Stimulated activated CD4-positive, alpha-beta T cell treated with anti-CD3 and anti-CD28 coated beads, Interleukin-4, amount 100 ng/mL, for 4 hours (primary cell): ENCODE results near the gene TMEM129.
A peak's percentile ranks its signal among the peaks of the same experiment; 100 is the strongest.

ENCODE experiments used
- DNase-seq, 2 experiments: peaks; one replicate each; pipeline ENCODE4 v3.0.0-alpha.2; 2020

TMEM129 gene

DNA sequence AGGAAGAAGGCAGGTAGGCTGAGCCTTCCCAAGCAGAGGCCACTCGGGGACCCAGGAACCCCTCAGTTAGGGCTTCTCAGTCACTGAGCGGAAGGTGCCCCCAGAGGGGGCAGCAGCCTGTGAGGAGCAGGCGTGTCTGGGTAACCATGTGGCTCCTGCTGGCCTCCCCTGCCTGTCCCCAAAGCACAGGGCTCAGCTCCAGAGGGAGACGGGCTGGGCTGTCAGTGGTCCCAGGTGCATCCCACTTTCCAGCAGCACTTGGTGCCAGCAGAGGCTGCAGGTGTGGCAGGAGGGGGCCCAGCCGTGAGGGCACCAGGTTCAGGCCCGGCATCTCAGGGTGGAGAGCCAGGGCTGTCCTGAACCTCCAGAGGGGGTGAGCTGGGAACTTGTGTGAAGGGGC, 22.9 kb upstream of the TMEM129 start:
- DNase-seq: no peak

DNA sequence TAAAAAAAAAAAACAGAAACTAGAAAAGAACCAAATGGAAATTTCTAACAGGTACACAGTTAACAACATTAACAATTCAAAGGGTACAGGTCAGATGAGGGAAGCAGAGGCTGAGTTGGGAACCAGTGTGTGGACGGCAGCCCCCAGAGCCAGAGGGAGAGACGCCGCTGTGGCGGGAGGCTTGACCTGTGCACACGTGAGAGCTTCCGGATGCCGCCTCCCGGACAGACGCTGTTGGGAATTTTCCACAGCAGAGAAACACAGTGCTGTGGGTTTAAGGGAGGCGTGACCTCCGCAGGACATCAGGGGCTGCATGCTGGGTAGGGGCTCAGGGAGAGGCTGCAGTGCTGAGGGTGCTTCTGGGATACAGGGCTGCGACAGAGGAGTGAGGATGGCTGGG, 22.4 kb upstream of the TMEM129 start:
- no peak for DNase-seq

DNA sequence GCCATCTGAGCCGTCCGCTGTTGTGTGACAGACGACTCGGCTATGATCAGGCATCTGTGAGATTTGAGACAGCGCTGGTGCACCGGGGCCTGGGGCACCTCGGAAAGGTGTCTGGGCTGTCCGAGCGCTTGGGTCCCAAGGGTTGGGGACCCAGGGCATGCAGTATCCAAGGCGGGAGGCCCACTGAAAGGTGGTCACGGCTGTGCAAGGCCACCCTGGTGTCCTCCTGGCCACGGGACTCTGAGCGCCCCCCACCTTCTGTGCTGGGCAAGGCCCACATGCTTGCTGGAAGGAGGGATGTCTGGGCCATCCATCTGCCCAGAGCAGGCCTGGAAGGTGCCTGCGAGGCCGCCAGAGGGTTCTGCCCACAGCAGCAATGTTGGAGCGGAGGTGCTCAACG, 20.1 kb upstream of the TMEM129 start:
- DNase-seq: no peak

DNA sequence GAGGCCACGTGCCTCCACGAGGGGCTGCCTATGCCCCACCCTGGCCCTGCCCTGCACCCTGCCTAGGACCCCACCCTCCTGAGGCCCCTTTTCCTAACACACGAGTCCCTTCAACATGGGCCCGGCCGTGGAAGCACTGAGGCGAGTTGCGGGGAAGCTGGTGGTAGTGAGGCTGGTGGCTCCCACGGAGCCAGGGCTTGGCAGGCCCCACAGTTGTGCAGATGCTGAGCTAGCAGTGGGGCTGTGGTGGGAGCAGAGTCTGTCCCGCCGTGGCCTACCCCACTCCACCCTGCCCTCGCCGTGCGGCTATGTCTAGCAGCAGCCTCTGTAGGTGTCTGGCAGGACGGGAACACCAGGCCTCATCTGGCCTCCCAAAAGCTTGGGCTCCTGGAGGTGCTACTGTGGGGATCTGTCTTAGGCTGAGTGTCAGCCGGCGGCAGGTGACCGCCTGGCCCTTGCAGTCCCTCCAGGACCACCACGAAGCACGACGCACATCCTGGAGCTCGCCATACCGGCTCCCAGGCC, 19.0 kb upstream of the TMEM129 start:
- DNase-seq: no peak

DNA sequence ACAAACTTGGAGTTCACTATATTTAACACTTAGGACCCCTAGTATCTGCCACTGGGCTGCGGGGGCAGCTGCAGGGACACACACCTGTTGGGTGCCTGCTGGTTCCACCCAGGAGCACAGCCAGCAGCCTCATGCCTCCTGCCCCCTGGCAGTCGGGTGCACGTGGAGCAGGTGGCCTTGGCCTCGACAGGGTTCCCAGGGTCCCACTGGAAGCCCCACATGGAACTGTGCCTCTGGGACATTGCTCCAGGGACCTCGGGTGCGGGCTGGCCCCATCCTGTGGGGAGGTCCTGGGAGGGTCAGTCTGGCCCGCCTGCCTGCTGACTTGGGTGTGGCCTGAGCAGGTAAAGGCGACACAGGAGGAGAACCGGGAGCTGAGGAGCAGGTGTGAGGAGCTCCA, 18.2 kb upstream of the TMEM129 start:
- DNase-seq: no peak

DNA sequence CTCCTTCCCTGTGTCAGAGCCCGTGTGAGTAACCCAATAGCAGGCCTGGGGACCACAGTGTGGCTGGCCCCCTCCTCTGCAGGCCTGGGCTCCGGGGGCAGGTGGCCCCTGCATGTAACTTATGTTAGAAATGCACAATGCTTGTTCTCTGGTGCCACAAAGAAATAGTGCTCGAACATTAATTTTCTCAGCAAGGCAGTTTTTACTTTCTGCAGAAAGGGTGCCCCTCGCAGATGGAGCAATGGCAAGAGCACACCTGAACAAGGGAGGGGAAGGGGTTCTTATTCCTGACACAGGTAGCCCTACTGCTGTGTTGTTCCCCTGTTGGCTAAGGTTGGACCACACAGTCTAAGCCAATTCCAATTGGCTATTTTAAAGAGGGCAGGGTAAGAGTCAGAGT, 17.3 kb upstream of the TMEM129 start:
- no peak for DNase-seq

DNA sequence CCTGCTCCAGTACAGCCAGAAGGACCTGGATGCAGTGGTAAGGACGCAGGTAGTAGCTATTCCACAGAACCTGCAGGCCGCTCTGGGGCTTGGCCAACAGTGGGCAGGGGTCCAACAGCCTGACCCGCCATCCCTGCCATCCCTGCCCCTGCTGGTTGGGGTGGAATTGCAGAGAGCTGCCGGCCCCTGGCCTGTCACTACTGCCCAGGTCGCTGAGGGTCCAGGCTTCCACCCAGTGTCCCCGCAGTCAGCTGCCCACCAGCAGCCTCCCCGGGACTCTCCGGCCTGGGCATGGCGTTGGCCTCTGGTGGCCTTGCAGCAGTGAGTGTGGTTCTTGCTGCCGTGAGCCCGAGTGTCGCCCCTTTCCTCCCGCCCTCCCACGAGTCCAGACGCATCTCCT, 16.5 kb upstream of the TMEM129 start:
- no peak for DNase-seq

DNA sequence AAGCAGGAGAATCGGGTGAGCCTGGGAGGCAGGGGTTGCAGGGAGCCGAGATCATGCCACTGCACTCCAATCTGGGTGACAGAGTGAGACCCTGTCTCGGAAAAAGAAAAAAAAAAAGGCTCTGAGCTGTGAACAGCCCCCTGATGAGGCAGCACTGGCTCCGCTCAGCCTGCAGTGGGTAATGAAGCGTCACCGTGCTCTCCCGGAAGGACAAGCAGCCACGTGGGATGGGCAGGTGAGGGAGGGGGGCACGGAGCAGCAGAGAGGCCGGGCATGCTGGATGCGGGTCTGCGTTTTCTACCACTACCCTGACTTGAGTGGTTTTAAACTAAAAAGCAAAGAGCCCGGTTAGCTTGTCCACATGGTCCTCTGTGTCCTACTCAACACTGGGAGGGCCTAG, 15.7 kb upstream of the TMEM129 start:
- no peak for DNase-seq

DNA sequence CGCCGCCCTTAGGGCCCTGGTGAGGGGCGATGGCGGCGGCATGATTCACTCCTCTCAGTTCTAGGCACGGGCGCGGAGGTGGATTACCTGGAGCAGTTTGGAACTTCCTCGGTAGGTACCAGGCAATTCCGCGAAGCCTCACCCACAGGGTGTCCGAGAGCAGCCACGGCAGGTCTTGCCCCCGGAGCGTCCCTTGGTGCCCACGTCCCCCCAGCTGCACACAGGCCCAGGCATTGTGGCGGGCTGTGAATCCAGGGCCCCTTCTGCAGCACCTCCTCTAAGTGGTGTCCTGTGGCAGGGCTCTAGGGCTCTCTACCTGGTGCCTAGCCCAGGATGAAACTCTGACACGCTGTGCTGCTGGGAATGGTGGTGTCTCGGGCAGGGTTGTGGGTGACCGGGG, 14.1 kb upstream of the TMEM129 start:
- no peak for DNase-seq

DNA sequence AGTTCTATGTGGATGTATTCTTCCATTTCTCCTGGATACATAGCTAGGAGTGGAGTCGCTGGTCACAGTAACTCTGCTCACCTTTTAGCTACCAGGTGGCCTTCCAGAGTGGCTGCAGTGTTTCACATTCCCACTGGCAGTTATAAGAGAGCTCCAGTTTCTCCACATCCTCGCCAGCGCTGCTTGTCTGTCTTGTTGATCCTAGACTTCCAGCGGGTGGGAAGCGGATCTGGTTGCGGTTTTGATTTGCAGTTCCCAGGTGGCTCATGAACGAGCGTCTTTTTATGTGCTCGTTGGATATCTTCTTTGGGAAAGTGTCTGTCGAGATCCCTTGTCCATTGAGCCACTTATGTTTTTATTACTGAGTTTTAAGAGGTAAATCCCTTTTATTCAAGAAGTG, 11.8 kb upstream of the TMEM129 start:
- no peak for DNase-seq

DNA sequence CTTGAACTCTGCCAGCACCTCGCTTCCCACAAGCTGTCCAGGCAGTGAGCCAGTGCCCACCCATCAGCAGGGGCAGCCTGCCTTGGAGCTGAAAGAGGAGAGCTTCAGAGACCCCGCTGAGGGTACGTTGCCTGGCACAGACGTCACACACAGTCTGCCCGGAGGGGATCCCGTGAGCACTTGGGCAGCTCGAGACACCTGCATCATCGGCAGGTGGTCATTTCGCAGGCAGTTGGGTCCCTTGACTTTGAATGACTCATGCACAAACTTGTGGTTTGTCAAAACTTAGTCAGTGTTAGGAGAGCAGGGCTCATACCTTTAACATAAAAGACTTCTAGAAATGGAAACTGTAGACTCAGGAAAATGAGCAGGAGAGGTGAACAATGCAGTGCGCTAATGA, 10.1 kb upstream of the TMEM129 start:
- DNase-seq: no peak

DNA sequence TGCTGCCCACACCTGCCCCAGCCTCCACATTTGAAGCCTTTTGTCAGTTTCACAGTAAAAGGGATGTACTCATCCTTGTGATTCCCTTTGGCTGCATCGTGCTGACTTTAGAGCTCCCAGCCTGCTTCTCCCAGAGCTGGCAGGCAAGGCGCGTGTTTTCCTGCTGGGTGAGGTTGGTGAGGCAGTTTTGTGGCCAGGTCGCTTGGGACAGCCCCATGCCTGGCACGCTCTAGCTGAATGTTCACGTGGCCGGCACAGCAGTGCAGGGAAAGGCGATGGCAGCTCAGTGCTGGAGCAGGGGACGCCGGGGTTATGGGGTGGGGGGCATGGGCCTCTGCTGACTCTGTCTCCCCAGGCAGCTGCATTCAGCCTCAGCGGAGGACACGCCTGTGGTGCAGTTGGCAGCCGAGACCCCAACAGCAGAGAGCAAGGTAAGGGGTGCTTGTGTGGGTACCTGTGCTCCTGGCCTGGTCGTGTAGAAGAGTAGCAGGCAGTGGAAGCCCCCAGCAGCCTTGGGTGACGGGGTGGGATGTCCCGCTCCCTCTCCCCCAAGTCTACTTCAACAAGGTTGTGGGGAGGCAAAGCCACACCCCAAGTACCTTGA, 9.5 kb upstream of the TMEM129 start:
- no peak for DNase-seq

DNA sequence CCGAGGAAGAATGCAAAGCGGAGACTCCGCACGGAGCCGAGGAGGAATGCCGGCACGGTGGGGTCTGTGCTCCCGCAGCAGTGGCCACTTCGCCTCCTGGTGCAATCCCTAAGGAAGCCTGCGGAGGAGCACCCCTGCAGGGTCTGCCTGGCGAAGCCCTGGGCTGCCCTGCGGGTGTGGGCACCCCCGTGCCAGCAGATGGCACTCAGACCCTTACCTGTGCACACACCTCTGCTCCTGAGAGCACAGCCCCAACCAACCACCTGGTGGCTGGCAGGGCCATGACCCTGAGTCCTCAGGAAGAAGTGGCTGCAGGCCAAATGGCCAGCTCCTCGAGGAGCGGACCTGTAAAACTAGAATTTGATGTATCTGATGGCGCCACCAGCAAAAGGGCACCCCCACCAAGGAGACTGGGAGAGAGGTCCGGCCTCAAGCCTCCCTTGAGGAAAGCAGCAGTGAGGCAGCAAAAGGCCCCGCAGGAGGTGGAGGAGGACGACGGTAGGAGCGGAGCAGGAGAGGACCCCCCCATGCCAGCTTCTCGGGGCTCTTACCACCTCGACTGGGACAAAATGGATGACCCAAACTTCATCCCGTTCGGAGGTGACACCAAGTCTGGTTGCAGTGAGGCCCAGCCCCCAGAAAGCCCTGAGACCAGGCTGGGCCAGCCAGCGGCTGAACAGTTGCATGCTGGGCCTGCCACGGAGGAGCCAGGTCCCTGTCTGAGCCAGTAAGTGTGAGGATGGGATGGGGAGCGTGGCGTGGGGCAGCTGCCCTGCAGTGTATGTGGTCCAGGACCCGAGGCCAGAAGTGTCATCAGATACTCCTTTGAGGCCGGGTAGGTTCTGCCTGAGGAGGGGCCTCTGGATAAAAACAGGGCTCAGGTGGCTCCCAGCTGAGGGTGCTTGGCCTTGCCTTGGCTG, 7.2 kb upstream of the TMEM129 start:
- no peak for DNase-seq

DNA sequence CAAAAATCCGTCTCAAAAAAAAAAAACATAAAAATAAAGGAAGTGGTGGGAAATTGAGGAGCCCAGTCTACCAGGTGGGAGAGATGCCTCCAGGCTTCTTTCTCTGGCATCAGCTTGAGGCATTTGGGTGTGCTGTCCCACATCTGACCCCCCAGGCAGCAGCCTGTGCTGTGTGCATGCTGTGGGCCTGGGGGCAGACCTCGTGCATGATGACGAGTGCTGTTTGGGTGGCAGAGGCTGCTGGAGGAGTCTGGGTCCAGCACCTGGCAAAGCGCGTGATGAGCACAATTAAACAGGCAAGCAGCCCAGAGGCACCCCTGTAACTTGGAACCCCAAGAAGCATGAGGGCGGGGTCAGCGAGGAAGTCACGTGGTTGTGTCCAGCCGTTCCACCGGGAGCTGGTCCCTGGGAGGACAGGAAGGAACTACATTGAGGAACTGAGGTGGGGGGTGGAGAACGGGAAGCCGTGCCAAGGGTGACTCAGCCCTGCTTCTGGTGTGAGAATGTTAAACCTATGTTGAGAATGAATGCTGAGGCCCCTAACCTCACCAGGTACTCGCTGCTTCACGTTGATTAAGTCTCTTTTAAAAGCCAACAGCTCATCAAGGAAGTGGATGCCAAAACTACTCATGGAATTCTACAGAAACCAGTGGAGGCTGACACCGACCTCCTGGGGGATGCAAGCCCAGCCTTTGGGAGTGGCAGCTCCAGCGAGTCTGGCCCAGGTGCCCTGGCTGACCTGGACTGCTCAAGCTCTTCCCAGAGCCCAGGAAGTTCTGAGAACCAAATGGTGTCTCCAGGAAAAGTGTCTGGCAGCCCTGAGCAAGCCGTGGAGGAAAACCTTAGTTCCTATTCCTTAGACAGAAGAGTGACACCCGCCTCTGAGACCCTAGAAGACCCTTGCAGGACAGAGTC, 6.3 kb upstream of the TMEM129 start:
- no peak for DNase-seq

DNA sequence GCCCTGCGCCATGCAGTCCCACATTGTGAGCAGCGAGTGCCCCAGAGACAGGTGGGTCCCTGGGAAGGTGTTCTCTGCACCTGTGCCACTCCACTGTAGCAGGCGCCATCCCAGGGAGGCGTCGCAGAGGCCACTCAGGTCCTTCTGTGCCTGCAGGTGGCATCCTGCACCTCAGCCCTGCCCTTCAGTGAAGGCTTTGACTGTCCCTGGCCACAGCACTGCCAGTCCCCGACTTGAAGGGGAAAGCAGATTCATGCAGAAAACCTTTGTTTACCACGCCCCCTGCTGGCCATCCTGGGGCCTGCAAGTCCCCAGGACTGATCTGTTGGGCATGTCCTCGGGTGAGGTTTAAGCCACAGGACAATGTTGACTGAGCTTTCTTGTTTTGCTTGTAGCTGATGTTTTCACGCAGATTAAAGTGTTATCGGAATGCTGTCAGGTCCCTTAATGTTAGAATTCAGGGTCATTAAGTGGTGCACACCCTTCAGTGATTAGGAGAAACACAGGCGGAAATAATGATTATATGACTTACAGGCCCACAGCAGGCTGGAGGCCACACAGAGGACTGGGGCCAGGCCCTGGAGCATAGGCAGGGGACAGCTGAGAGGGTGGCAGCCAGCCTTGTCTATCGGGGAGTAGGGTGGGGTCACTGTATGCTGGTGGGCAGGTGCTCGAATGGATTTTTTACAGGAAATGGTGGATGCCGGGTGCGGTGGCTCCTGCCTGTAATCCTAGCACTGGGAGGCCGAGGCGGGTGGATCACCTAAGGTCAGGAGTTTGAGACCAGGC, 5.2 kb upstream of the TMEM129 start:
- DNase-seq: peak; percentile 80 to 88

DNA sequence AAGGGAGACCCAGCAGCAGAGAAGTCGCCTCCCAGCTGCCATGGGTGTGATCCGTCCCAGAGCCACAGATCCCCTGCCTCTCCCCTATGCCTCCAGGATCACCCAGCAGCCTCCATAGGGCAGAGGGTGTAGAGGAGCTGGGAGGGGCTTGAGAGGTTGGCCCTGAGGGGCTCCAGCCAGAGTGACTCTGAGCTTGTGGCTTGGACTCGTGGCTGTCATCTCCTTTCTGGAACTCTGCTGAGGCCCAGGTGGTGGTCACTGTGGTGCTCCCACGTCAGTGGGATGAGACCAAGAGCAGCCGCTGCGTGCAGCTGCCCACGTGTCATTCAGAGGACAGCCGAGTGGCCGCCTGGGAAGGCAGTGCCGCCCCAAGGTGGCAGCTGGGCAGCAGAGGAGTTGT, 4.4 kb upstream of the TMEM129 start:
- no peak for DNase-seq

DNA sequence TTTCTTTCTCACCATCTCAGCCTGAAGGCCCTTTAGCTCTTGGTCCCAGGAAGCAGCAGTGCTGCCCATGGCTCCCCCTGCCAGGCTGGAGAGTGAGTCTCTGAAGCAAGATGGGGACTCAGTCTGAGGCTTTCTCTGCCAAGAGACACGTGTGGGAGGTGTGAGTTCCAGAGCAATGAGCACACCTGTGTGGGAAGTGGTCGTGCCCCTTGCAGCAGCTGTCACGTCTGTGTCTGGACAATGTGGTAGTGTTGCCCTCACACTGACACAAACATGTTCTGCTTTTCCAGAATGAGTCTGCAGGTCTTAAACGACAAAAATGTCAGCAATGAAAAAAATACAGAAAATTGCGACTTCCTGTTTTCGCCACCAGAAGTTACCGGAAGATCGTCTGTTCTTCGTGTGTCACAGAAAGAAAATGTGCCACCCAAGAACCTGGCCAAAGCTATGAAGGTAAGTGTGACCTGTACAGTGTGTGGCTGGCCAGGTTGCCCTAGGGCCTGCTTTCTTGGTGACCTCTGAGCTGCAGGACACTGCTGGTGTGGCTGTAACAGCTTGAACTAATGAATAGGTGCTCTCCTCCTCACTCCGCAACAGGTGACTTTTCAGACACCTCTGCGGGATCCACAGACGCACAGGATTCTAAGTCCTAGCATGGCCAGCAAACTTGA, 2.1 kb upstream of the TMEM129 start:
- DNase-seq: peak; percentile 51 to 56

DNA sequence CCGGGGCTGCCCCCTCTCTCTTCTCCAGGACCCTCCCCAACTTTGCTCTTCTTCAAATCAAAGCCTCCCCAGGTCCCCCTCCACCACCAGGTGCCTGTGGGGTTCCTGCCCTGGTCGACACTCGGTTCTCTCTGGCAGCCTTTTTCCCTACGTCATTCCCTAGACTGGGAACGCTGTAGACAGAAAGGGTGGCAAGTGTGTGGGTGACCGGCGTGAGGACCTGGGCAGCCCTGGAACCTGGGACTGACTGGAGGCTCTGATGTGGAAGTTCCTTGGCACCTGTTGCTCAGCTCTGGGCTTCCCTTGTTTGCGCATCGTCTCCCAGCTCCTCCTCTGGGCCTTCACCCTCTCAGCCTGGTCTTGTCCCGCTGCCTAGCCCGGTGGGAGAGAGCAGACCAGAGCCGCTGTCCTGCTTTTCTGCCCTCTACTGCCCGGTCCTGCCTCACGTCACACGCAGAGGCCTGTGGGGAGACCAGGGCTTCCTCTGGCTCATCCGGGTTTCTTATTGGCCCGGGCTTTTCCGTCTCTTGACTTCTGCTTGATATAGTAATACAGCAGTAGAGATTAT, 1.5 kb upstream of the TMEM129 start:
- no peak for DNase-seq

DNA sequence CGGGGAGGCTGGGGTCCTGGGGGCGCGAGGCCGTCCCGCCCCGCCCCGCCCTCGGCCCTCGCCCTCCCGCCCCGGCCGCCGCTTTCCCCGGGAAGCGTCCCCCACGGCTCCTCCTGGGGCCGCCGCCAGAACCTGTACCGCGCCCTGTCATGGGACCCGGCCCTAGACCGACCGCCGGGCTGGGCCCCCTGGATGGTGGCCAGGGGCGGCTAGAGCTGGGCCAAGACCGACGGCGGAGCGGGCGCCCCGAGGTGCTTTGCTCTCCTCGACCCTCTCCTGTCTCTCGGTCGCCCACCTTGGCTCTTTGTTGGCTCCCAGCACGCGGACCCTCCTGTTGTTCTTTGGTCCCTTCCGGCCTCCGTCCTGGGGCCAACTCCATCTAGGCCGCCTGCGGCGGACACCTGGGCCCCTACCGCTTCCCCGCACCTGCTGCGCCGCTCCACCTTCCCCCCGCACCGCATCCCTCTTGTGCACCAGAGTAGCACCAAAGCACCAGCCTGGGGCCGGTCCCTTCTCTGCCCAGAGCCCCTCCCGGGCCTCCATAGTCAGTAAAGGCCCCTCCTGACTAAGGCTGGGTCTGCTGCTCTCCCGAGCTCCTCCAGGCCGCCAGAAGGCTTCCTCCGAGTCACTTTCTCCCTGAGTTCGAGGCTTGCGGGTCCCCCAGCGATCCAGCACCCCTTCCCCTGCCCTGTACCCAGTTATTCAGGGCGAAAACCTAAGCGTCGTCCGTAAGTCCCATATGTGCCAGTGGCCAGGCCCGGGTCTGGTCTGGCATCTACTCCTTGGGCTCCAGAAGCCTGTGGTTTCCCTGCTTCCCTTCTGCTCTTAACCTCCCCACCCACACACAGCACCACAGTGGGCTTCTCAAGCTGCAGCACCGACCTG, 785 bp upstream of the TMEM129 start:
- DNase-seq: no peak
